Measurements from ENCODE around the gene TIMP4.

DNA sequence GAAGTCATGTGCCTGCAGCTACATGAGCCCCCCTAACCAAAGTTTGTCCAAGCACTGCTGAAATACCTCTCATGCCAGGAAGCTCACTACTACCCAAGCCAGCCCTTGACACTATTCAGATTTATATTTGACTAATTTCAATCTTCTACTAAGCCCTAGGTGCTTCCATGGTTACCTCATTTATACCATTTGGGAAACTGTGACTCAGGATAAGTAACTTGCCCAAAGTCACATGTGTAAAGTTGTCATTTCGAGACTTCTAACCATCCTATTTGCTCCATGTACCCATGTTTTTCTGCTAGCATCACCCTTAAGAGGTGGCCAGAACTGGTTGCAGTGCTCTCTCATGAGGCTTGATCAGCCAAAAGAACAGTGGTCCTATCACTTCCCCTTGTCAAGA lies 20.7 kb upstream of the TIMP4 start:
- TF ChIP-seq POLR2A (IDR thresholded peaks at IDR 0.05; ENCODE audit: low read length) (no peak), GATA1 (IDR thresholded peaks at IDR 0.05; ENCODE audit: low read depth, low read length) (no peak)
